ENCODE measurements around the gene POLE. TPM values are rescaled to one million over a fixed set of nuclear protein-coding genes. Genes with fewer than 3 reads are reported as not detected.

Gene POLE
- total RNA-seq, 1 experiment from 2014 or later = 147 TPM

- H3K23ac ChIP-seq (ENCODE audit: insufficient read length, low read depth, low read length) = no peak overlapping the region
- Mint-ChIP-seq H3K27ac (no peak overlapping the region), H3K4me3 (no peak overlapping the region; a peak in 2 of 5 replicates), H3K27me3 (ENCODE audit: low read depth) (peaks cover 77% of the 10 kb centered on the region), H3K36me3 (ENCODE audit: insufficient read depth in 1 of 3, low read depth in 3 of 3) (peaks cover 0 to 5% (median 3%) of the 10 kb centered on the region in 3 experiments; a peak in 5 of 7 replicates), H3K9me3 (peaks cover 21 to 23% of the 10 kb centered on the region in 2 experiments), H3K4me1 (peaks cover 4 to 6% of the 10 kb centered on the region in 2 experiments)
- H2BK20ac ChIP-seq (ENCODE audit: low read depth, low read length, poor library complexity, severe bottlenecking) = no peak overlapping the region
- no peaks in the 10 kb centered on the region for H3K79me2 ChIP-seq (ENCODE audit: insufficient read depth, low read length)
- no peak overlapping the region for H2AFZ ChIP-seq (ENCODE audit: low read length)
- H3K56ac ChIP-seq (ENCODE audit: insufficient read length, low read depth, low read length) = no peak overlapping the region
- no peak overlapping the region for H2BK120ac ChIP-seq (ENCODE audit: low read depth, low read length, poor library complexity, severe bottlenecking)
- peaks cover 20% of the 10 kb centered on the region for H3K9me3 ChIP-seq (ENCODE audit: control insufficient read depth, low read depth, low read length)
- H3K18ac ChIP-seq (ENCODE audit: insufficient read length, low read depth, low read length) = no peak overlapping the region
- H3K27me3 ChIP-seq (ENCODE audit: insufficient read depth, low read length) = peaks cover 29% of the 10 kb centered on the region
- no peak overlapping the region for H3K9ac ChIP-seq (ENCODE audit: extremely low read depth, insufficient read length, low read length)
- no peak overlapping the region for H2BK12ac ChIP-seq (ENCODE audit: insufficient read length, low read depth, low read length)
- H4K20me1 ChIP-seq (ENCODE audit: control insufficient read depth, insufficient read depth, insufficient read length) = no peaks in the 10 kb centered on the region
- no peak for DNase-seq
- TF ChIP-seq CTCF (conservative IDR thresholded peaks at IDR 0.05) = no peak
- no peak overlapping the region for H4K8ac ChIP-seq (replicated peaks; ENCODE audit: insufficient read length, low read depth, low read length)
- no peaks in the 10 kb centered on the region for H3K23me2 ChIP-seq (ENCODE audit: insufficient read length, low read depth, low read length, poor library complexity, severe bottlenecking)
- no peak overlapping the region for H2BK5ac ChIP-seq (ENCODE audit: insufficient read length, low read length)
- H2BK15ac ChIP-seq (ENCODE audit: low read depth, low read length) = no peak overlapping the region
- H4K5ac ChIP-seq (ENCODE audit: insufficient read length, low read depth, low read length) = no peak overlapping the region
- no peak overlapping the region for H3K4me2 ChIP-seq (ENCODE audit: insufficient read depth, insufficient read length, low read length)
- H2AK5ac ChIP-seq (ENCODE audit: insufficient read length, low read length) = no peak overlapping the region
- no peaks in the 10 kb centered on the region for H3K4me1 ChIP-seq (ENCODE audit: insufficient read depth, low read length)
- WGBS (ENCODE audit: extremely low coverage, insufficient read length, low lambda C conversion rate) = no CpG with 5 or more reads among the region's 4 CpGs
- no peak overlapping the region for H4K91ac ChIP-seq (ENCODE audit: insufficient read length, low read depth, low read length)
- H3K4ac ChIP-seq (ENCODE audit: low read depth, low read length) = no peak overlapping the region
- no peak overlapping the region for H3K27ac ChIP-seq (ENCODE audit: insufficient read length, low read depth, low read length)
- H3K79me1 ChIP-seq (ENCODE audit: insufficient read depth, low read depth, low read length, poor library complexity, severe bottlenecking) = no peaks in the 10 kb centered on the region
- no peak overlapping the region for H3T11ph ChIP-seq (ENCODE audit: low read length)
- no peak overlapping the region for H3K14ac ChIP-seq (ENCODE audit: insufficient read depth, low read length)
Observed at GRCh38 chr12:132617135-132617701, 69.9 kb downstream of the POLE start.

Measured in H9 (cell line).